CD8-positive, alpha-beta memory T cell (primary cell): ENCODE results near the gene ZNF722. TPM values are rescaled to one million over a fixed set of nuclear protein-coding genes. Genes with fewer than 3 reads are reported as not detected.

ENCODE experiments used
- polyA plus RNA-seq: library from polyadenylated mRNA; unstranded; fragments of 300-500 nt; fragmentation: Illumina TruSeq; gene quantifications from one replicate; pipeline ENCODE4 v1.2.3, GENCODE V29; 2021
- total RNA-seq, 2 experiments: library from RNA; stranded (reverse); gene quantifications; one replicate each; pipeline ENCODE4 v1.2.3, GENCODE V29; 2021

Gene ZNF722
- total and polyA plus RNA-seq, 3 experiments from 2014 or later: not detected

Other genes with a start within 250 kb of the ZNF722 start
- gene ZNF727, start 46.6 kb downstream of the ZNF722 start, total RNA-seq: under 1 TPM in 1 of 2 experiments, not detected in 1; 0.18 TPM
- not detected for gene ZNF727, start 46.6 kb downstream of the ZNF722 start, polyA plus RNA-seq
- gene ZNF735, start 208.4 kb downstream of the ZNF722 start, total RNA-seq: not detected
- gene ZNF735, start 208.4 kb downstream of the ZNF722 start, polyA plus RNA-seq: not detected
- gene ZNF679, start 229.6 kb downstream of the ZNF722 start, total RNA-seq: not detected
- gene ZNF679, start 229.6 kb downstream of the ZNF722 start, polyA plus RNA-seq: not detected